ENCODE data around the gene KIRREL3. TPM values are rescaled to one million over a fixed set of nuclear protein-coding genes. Genes with fewer than 3 reads are reported as not detected.

The KIRREL3 gene
- total and polyA plus RNA-seq, 2 of the 8 experiments (the other 6 are each of a cell fraction or from before 2014, with no cell fraction given), result 0.29 to 0.32 TPM

DNA sequence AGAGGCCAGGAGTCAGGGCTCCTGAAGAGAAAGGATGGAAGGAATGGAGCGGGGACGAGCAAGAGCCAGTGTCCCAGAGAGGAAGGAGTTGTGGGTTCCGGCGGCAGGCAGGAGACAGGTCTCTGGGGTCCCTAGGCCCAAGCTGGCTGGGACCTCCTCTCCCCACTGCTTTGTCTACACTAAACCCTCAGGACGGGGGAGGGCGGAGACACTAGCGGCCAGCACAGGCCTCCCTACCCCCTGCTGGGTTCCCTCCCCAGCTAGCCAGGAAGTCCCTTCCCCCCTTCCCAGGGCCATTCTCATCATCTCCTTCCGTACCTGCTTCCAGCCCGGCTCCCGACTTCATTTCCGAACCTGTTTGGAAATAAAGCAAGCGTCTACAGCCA lies 565.6 kb downstream of the KIRREL3 start:
- H4K91ac ChIP-seq (replicated peaks; ENCODE audit: insufficient read length, low read length), result no peak overlapping the region
- H3K79me1 ChIP-seq (ENCODE audit: low read depth, low read length), result peaks cover 2% of the 10 kb centered on the region; the same call in 1 of the 2 replicates
- no peak overlapping the region for H3K9ac ChIP-seq (replicated peaks in 1 of 4; ENCODE audit: extremely low read depth in 1 of 4, low read depth in 3 of 4, low read length in 3 of 4)
- peak overlapping the region; percentile 45; the same call in 1 of the 2 replicates for H4K8ac ChIP-seq (ENCODE audit: extremely low read depth, insufficient read depth, low read length)
- H3K4me2 ChIP-seq (ENCODE audit: insufficient read depth in 1 of 2, low read depth in 2 of 2, low read length in 2 of 2), result 0 out of 4 replicates have a peak overlapping the region, but pooled peaks of 1 of the 2 experiments have one; percentile 14
- H4K5ac ChIP-seq (ENCODE audit: insufficient read length, low read depth, low read length), result no peak overlapping the region
- no peak overlapping the region for H3K56ac ChIP-seq (replicated peaks; ENCODE audit: insufficient read length, low read depth, low read length)
- CTCF ChIA-PET (ENCODE audit: partially characterized antibody), result interaction anchor here (1.1 to 6.5 kb wide), 5 partner anchors 11 to 140 kb away, joined by 3 to 31 read pairs (median 6); no protein-coding TSS in a partner anchor
- 0 out of 2 replicates have a peak, but pooled peaks cover 3% of the 10 kb centered on the region for H3K23me2 ChIP-seq (ENCODE audit: low read depth, low read length)
- no peaks in the 10 kb centered on the region for H3K9me3 ChIP-seq (ENCODE audit: insufficient read depth in 2 of 2, low read depth in 1 of 2, low read length in 1 of 2)
- H2BK120ac ChIP-seq (replicated peaks; ENCODE audit: low read depth, low read length), result no peak overlapping the region
- POLR2A ChIA-PET (ENCODE audit: partially characterized antibody), result no interaction called here
- H3K27me3 ChIP-seq (replicated peaks in 1 of 4; ENCODE audit: control insufficient read depth in 3 of 4, extremely low read depth in 1 of 4, insufficient read depth in 3 of 4, low read length in 3 of 4), result no peaks in the 10 kb centered on the region
- no peak overlapping the region for H3K14ac ChIP-seq (ENCODE audit: insufficient read length)
- no peak overlapping the region for H3K27ac ChIP-seq (ENCODE audit: low read depth, low read length)
- FAIRE-seq, result no peak
- H2BK12ac ChIP-seq (ENCODE audit: low read depth, low read length), result peak overlapping the region; percentile 90; the same call in 1 of the 2 replicates
- no peaks in the 10 kb centered on the region; a peak in 1 of 4 replicates for H3K79me2 ChIP-seq (ENCODE audit: control insufficient read depth in 1 of 2, insufficient read depth in 2 of 2, low read length in 2 of 2)
- H3K4me1 ChIP-seq (replicated peaks in 1 of 4; ENCODE audit: control insufficient read depth in 3 of 4, insufficient read depth in 4 of 4, low read length in 3 of 4), result peaks cover 0 to 18% (median 6%) of the 10 kb centered on the region in 4 experiments; a peak in 5 of 7 replicates
- no peak overlapping the region for H3K23ac ChIP-seq (ENCODE audit: insufficient read length)
- H2AFZ ChIP-seq (ENCODE audit: low read length), result no peak overlapping the region
- H3K18ac ChIP-seq (ENCODE audit: extremely low read depth, low read length), result no peak overlapping the region; the same call in none of the 2 replicates
- no peak for DNase-seq (ENCODE audit: low read depth in 1 of 2, low spot score in 2 of 2)
- no peak overlapping the region for H3K4me3 ChIP-seq (ENCODE audit: extremely low read depth in 1 of 4, insufficient read depth in 2 of 4, low read depth in 3 of 4, low read length in 4 of 4)
- H2BK20ac ChIP-seq (ENCODE audit: low read length), result no peak overlapping the region; the same call in 1 of the 2 replicates
- H2AK5ac ChIP-seq (ENCODE audit: low read depth, low read length), result no peak overlapping the region; the same call in 1 of the 2 replicates
- H2BK15ac ChIP-seq (ENCODE audit: low read length), result 0 out of 2 replicates have a peak overlapping the region, but pooled peaks have one; percentile 16
- H4K20me1 ChIP-seq (replicated peaks in 1 of 2; ENCODE audit: control insufficient read depth in 1 of 2, insufficient read depth in 2 of 2, low read length in 2 of 2), result peaks cover 0 to 5% of the 10 kb centered on the region in 2 experiments
- H2BK5ac ChIP-seq (ENCODE audit: low read depth, low read length), result peak overlapping the region; percentile 60; the same call in 1 of the 2 replicates
- no peaks in the 10 kb centered on the region for H3K36me3 ChIP-seq (ENCODE audit: control insufficient read depth in 2 of 4, insufficient read depth in 4 of 4, low read length in 3 of 4)
- WGBS, 2 experiments (ENCODE audit: extremely low coverage in 1 of 2, insufficient coverage in 1 of 2, insufficient read length in 1 of 2, insufficient replicate concordance in 2 of 2, low coverage in 1 of 2, low lambda C conversion rate in 2 of 2, missing lambda C conversion rate in 1 of 2), result 84% methylated on average over 6 of the region's 12 CpGs; no CpG with 5 or more reads in 1 of the 2 experiments
- peak overlapping the region; percentile 3 for H3K4ac ChIP-seq (replicated peaks; ENCODE audit: insufficient read length, low read depth, low read length)
- TF ChIP-seq JUND (IDR thresholded peaks at IDR 0.05; ENCODE audit: low read length), result no peak
- no peak for TF ChIP-seq EZH2 (IDR thresholded peaks at IDR 0.05; ENCODE audit: low read depth, low read length, severe bottlenecking)
- TF ChIP-seq CEBPB (IDR thresholded peaks at IDR 0.05; ENCODE audit: low read depth, low read length), result no peak
- no peak for TF ChIP-seq KDM5A (IDR thresholded peaks at IDR 0.05; ENCODE audit: low read length)
- TF ChIP-seq, protein P1, sequence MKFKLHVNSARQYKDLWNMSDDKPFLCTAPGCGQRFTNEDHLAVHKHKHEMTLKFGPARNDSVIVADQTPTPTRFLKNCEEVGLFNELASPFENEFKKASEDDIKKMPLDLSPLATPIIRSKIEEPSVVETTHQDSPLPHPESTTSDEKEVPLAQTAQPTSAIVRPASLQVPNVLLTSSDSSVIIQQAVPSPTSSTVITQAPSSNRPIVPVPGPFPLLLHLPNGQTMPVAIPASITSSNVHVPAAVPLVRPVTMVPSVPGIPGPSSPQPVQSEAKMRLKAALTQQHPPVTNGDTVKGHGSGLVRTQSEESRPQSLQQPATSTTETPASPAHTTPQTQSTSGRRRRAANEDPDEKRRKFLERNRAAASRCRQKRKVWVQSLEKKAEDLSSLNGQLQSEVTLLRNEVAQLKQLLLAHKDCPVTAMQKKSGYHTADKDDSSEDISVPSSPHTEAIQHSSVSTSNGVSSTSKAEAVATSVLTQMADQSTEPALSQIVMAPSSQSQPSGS (IDR thresholded peaks at IDR 0.05; ENCODE audit: low read length), result no peak
- no peak for TF ChIP-seq SRF (IDR thresholded peaks at IDR 0.05; ENCODE audit: low read depth, low read length)
- no peak for TF ChIP-seq ASH2L (IDR thresholded peaks at IDR 0.05; ENCODE audit: low read length)
- TF ChIP-seq, protein P2, sequence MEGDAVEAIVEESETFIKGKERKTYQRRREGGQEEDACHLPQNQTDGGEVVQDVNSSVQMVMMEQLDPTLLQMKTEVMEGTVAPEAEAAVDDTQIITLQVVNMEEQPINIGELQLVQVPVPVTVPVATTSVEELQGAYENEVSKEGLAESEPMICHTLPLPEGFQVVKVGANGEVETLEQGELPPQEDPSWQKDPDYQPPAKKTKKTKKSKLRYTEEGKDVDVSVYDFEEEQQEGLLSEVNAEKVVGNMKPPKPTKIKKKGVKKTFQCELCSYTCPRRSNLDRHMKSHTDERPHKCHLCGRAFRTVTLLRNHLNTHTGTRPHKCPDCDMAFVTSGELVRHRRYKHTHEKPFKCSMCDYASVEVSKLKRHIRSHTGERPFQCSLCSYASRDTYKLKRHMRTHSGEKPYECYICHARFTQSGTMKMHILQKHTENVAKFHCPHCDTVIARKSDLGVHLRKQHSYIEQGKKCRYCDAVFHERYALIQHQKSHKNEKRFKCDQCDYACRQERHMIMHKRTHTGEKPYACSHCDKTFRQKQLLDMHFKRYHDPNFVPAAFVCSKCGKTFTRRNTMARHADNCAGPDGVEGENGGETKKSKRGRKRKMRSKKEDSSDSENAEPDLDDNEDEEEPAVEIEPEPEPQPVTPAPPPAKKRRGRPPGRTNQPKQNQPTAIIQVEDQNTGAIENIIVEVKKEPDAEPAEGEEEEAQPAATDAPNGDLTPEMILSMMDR (IDR thresholded peaks at IDR 0.05; ENCODE audit: control extremely low read depth in 1 of 3, insufficient read depth in 1 of 3, low read depth in 1 of 3, low read length in 3 of 3), result no peak

Data from H1 (cell line).